DMS53 treated with DMSO at 0.1 percent for 48 hours (cell line): Measurements from ENCODE around the gene ANKS1B.
A peak's percentile ranks its signal among the peaks of the same experiment; 100 is the strongest.
"Not testable (repeated sequence)": the region's sequence is repeated elsewhere in the genome, so short reads cannot be mapped to it uniquely, and the experiment has no call there.

Source experiments
- DNase-seq: peaks from one replicate; lab custom pipeline; 2025; ENCODE audit not compliant: unreplicated experiment; lab: John Stamatoyannopoulos, UW

Gene ANKS1B

DNA sequence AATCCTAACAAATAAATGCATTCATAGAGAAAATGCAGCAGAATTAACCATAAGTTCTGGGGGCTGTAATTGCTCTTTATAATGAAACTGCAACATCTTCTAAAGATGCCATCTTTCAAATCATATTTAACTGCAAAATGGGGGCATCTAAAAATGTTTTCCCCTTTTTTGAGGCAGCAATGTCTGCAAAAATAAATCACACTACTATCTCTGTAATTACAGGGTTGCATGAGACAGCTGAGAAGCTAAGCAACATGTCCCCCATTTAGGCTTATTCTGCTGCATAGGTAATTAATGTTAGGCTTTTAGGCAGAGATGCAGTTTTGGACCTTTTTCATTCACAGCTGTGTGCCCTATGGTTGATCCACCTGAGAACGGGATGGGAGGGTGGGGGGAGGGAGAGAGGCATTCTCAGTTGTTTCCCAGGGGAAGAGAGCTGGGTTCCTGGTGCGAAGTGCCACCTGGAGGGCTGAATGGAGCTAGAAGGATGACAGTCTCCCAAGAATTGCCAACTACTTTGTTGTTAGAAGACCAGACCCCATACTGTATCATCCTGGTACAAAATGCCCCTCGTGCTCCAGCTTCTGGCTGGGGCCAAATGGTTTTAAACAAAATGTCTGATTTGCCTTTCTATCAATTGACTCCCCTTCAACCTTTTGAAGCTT lies 1185.5 kb downstream of the ANKS1B start:
- DNase-seq = no peak

DNA sequence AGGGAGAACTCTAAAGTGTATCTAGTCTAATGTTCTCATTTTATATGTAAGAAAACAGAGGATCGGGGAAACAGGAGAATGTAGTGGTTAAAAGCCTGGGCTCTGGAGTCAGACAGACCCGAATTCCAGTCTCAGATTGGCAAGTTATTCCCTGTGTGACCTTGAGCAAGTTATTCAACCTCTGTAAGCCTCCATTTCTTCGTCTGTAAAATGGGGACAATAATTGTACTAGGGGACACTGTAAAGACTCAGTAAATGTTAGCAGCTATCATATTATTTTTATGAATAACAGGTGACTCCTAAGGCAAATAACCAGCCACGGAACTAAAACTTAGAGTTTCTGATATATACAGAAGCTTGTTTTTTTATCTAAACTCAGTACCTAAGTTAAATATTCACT lies 1187.5 kb downstream of the ANKS1B start:
- no peak for DNase-seq

DNA sequence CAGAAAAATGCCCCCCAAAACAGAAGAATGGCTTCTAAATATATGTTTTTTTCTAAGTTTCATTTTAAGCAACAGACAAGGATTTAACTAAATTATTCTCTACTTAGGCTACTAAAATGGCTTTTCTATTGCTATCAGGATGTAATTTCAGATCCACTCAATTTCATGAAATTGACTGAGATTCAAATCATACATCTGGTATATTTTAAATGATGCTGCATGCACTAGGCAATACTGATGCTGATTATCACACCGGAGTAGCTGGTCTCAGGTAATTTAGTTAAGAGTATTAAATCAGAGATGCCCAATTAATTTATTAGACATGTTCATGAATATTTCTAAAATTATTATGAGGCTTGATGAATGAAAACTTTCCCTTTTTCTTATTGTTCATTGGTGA lies 1188.0 kb downstream of the ANKS1B start:
- DNase-seq = no peak

DNA sequence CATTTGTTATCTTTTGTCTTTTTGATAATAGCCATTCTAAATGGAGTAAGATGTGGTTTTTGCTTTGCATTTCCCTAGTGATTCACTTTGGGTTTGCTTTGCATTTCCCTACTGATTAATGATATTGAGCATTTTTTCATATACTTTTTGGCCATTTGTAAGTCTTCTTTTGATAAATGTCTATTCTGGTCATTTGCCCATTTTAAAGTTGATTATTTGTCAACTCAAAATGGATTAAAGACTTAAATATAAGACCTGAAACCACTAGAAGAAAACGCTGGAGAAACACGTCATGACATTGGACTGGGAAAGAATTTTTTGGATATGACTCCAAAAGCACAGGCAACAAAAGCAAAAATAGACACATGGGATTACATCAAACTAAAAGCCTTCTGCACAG lies 1191.6 kb downstream of the ANKS1B start:
- no peak for DNase-seq

DNA sequence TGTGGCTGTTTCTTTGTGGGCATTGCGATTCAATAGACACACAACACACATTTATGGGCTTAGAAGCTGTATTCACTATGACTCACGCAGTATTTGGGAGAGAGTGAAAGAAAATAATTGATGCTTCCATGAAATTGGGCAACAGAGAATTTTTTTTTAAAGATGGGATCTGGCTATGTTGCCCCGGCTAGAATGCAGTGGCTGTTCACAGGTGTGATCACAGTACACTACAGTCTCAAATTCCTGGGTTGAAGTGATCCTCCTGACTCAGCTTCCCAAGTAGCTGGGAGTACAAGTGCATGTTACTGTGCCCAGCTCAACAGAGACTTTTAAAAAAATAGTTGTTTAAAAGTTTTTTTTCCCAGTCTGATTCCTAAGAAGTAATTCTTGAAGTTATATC lies 1193.3 kb downstream of the ANKS1B start:
- no peak for DNase-seq

DNA sequence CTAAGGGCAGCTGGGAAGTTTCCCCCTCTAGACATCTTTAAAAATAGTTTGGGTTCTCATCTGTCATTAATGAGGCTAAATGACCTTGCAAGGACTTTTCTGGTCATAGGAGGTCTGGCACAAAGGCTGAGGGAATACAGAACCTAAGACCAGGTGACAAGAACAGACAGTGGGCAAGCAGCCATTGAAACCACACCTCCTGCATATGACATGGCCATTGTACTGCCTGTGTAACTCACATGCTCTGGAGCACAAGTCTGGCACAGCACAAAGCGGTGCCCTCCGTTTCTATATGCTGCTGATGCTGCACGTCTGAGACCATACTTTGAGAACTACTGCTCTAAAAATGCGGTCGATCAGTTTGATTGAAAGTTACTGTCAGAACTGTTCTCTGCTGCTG lies 1196.3 kb downstream of the ANKS1B start:
- no peak for DNase-seq

DNA sequence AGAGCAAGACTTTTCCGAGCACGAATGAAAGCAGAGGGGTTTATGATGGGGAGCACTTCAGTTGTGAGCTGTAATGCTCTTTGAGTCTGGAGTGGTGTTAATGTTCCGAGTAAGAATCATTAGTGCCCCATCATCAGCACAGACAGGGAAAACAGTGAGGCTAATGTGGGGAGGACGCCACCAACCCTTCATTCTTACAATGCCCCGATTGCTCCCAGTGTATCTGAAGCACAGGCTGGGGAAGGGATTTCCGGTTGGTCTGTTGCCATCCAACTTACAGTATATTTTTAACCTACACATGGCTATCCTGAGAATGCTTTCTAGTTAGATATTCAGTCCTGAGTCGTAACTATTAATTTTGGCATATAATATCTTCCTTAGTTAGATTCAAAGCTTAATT lies 1198.1 kb downstream of the ANKS1B start:
- no peak for DNase-seq

DNA sequence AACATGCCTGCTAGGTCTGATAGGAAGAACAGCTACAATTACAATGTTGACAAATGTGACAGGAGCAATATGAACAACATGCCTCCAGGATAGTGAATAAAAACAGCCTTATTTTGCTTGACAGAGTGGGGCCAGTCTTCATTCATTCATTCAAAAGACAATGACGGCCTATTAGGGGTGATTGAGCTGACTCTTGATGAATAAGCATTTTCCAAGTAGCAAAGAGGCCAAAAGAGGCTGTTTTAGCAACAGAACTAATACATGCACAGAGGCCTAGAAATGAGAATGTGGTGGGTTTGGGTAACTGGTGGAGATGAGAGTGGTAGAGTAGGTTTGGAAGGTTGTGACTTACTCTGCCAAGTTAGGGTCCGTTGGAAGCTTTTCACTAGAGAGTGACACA lies 1201.3 kb downstream of the ANKS1B start:
- DNase-seq = no peak

DNA sequence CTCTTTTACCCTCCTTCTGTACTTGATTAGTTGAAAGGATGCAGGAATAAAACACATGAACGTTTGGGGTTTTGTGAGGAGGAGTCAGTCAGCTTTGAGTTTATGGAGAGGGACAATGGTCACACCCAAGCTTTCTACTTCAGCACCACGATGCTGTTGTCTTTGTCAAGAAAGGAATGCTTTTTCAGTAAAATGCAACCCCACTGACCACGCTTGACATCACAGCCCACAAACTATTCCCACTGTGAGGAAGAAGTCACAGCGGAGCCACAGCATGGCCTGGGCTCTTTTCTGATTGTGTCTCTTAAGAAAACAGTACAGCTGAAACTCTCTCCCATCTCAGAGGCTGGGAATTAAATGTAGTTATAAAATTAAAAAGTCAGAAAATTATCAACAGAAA lies 1204.5 kb downstream of the ANKS1B start:
- no peak for DNase-seq

DNA sequence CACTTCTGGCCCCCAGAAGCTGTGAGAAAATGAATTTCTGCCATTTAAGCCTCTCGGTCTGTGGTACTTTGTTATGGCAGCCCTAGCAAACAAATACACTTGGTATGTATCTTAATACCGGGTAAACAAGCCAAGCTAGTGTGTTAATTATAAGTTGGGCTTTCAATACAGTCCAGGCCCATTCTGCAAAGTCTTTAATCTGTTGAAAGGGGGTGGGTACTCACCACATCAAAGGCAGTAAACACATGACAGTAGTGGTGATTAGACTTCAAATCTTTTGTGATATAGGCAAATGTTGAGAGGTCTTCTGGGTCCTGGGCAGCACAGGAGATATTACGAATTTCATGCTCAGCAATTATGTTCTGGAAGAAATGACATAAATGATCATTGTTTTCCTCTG lies 1211.9 kb downstream of the ANKS1B start:
- DNase-seq = no peak

DNA sequence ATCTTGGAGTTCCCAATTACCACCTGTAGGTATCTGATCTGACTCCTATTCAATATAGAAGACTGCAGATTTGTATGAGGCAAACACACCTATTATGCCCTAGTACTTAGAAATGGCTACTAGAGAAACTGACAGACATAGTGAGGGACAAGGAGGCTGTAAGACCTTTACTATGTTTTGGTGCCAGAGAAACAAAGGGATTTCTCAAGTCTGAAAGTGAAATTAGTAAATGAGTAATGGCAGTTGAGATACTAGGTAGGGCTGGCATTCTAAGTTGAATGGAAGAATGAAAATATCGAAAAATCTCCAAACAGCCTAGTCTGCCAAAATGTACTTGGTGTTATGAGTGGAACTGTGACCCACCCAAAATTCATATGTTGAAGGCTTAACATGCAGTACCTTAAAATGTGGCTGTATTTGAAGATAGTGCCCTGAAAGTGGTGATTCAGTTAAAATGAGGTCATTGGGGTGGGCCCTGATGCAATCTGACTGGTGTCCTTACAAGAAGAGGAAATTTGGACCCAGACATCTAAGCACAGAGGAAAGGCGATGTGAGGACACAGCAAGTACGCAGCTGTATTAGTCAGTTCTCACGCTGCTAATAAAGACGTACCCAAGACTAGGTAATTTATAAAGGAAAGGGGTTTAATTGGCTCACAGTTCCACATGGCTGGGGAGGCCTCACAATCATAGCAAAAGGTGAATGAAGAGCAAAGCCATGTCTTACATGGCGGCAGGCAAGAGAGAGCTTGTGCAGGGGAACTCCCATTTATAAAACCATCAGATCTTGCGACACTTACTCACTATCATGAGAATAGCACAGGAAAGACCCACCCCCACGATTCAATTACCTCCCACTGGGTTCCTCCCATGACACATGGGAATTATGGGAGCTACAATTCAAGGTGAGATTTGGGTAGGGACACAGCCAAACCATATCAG lies 1212.7 kb downstream of the ANKS1B start:
- DNase-seq = no peak

DNA sequence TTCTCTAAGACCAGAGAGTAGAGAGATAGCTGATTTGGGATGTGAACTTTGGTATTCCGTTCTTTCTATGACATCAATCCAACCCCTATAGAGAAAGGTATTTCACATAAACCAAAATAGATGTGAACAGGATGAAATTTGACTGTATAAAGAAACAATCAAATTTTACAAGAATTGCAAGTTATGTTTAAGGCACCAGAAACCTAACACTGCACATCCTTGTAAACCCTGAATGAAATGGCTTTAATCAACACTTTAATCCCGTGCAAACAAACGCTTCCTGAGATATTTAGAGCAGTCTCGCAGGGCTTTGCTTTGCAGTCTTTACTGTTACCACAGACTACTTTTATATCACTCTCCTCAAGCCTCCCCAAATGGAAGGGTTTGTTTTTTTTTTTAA lies 1214.5 kb downstream of the ANKS1B start:
- peak; percentile 16 for DNase-seq

DNA sequence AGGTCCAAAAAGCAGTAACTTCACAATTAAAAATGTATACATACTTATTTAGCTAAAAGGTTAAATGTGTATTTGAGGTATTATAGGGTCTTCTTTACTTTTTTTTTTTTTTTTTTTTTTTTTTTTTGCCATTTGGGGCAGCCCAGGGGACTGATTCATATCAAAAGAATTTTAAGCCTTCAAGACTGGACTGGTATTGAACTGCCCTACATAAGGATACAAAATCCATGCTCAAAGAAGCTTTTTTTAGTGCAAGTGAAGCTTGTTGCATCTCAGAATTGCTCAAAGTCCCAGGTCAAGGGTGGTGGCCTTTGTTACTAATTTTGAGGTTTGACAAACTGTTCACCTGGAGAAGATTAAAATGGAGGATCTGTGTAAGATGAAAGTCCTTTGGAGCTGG lies 1215.7 kb downstream of the ANKS1B start:
- no peak for DNase-seq

DNA sequence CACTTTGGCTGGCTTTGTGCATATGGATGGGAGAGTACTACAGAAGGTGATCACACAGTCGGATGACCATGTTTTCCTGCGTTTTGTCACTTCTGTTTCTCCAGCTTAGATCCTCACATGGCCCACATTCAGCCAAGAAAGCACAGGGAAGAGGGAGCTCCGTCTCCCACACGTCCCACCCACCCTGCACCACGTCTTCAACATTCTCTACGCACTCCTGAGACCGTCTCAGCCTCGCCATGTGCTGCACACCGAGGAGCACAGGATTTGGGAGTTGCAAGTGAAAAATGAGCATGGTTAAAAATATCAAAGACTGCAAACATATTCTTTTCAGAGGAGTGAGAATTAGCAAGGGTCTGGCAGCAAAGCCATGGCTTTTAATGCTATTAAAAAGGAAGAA lies 1217.5 kb downstream of the ANKS1B start:
- no peak for DNase-seq

DNA sequence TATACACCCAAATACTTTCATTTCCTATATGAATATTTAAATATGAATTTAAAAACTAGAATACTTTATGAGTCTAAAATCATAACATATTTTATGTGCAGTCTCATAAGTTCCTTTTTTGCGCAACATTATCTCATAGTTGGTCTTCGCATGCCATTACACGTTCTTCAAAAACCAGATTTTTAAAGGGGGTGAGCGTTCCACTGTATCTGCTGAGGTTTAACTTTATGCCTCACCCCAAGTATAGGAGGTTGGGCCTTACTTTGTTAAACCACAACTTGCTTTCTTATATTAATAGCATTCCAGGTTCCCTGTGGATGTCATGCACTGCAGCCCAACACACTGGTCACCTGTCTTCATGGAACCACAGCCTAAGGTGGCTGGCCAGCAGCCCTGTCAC lies 1221.1 kb downstream of the ANKS1B start:
- no peak for DNase-seq

DNA sequence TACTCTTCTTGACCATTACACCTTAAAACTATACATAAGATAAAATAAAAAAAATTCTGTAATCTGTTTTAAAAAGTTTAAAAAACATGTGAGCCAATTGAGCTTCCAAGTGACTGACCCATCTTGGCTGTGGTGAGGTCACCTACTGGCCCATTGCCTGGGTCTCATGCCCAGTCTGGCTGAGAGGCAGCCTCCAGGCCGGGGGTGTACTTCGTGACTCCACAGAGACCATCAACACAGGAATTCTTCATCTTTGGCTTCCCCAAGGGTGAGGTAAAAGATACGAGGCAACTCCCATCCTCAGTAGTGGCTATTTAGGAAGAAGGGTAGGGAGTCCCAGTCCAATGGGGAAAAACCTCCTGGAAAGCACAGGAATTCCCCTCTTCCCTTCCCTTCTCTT lies 1226.4 kb downstream of the ANKS1B start:
- DNase-seq = no peak

DNA sequence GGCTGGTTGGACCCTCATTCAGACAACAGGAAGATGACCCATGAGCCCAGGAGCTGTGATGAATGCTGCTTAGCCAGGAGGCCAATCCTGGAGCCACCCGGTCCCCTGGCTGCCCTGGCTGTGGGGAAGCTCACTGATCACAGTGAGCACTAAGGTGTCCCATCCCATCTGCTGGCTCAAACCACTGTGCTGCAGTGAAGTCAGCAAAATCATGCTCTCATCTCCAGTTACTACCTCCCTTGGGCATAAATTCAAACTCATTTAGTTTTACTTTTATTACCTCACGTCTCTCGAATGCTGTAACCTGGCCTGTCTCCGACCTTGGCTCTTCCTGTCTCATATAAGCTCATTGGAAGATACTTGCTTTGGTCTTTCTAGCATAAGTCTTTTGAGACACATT lies 1227.3 kb downstream of the ANKS1B start:
- DNase-seq = no peak

DNA sequence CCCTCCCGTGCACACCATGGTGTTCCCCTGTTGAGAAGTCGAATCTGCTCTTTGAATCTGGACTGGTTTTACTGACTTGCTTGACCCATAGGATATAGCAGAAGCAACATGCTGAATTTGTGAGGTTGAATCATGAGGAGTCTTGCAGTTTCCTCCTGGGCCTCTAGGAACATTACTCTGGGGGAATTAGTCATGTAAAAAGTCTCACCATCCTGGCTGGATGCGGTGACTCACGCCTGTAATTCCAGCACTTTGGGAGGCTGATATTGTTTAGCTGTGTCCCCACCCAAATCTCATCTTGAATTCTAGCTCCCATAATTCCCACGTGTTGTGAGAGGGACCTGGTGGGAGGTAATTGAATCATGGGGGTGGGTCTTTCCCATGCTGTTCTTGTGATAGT lies 1228.9 kb downstream of the ANKS1B start:
- DNase-seq = not testable (repeated sequence)

DNA sequence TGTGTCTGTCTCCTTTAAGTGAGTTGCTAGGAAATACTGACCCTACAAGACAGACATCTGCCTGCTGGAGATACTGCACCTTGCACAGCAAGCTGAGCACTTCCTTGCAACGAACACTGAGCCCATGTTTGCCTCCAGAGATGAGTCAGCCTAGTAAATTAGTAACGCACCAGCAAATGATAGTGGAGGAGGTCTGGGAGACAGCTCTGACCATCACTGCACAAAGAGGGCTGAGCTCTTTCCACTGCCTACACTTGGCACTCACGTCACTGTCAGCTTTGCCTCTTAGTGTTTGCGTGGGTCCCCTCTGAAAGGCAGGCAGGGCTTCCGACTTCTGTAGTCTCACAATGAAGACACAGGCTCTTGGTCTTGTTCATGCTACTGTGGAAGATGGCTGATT lies 1230.6 kb downstream of the ANKS1B start:
- DNase-seq = peak; percentile 98

DNA sequence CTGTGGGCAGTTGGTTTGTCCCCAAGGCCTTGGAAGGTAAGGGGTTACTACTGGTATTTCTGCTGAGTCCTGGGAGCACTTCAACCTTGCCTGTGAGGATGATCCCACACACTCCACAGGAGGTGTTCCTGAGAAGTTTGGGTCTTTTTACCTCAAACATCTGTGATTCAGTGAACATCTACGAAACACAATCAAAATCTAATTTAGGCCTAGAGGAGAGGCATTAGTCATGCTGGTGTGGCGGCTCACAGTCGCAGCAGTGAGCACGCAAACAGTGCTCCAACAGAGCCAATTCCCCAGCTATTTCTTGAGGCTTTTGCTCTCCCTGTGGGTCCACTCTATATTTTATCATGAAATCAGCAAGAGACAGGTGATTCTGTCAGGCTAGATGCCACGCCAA lies 1232.0 kb downstream of the ANKS1B start:
- no peak for DNase-seq

DNA sequence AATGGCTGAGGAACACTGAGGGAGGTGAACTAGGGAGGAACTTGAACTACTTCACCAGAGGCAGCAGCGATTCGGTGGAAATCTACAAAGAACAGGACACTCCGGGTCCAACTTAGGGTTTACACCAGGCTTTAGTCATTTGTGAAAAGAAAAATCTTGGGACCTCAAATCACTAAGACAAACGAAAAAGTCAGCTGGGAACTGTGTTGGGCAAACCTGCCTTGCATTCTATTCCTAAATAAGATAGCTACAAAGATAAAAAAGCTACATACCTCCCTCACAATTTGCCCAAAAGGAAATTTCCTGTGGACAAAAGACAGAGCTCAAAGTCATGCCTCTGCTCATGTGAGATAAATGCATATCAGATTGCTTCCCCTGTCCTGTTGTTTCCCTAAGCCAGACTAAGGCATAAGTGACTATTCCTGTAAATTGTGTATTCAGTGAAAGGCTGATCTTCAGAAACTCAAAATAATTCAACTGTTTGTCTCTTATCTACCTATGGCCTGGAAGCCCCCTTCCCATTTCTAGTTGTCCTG lies 1233.1 kb downstream of the ANKS1B start:
- no peak for DNase-seq

DNA sequence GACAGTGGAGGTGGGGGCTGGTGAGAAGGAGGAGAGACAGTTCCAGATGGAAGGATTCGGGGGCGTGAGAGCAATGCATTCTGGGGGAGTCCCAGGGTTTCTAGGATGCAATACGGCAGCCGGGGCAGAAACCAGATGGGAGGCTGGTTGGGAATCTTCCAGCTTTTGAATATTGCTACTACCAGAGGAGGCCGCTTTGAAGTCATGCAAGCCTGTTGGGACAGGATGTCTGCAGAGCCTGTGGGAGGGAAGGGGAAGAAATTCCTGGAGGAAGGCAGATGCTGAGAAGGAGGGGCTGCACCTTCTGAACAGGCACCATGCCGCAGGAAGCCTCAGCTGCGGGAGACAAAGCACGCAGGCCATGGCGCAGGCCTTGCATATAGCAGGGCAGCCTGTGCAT lies 1234.2 kb downstream of the ANKS1B start:
- no peak for DNase-seq
